GM19351 (cell line): ENCODE data around the gene CLIC4.
A peak's percentile ranks its signal among the peaks of the same experiment; 100 is the strongest.
"Not testable (repeated sequence)": the region's sequence is repeated elsewhere in the genome, so short reads cannot be mapped to it uniquely, and the experiment has no call there.

Experiments
- ATAC-seq: cut with Tn5 transposase; IDR thresholded peaks from one replicate; pipeline ENCODE4 v1.9.1; 2021; ENCODE audit warnings: mild to moderate bottlenecking, moderate library complexity; ENCODE audit not compliant: unreplicated experiment

Gene CLIC4

DNA sequence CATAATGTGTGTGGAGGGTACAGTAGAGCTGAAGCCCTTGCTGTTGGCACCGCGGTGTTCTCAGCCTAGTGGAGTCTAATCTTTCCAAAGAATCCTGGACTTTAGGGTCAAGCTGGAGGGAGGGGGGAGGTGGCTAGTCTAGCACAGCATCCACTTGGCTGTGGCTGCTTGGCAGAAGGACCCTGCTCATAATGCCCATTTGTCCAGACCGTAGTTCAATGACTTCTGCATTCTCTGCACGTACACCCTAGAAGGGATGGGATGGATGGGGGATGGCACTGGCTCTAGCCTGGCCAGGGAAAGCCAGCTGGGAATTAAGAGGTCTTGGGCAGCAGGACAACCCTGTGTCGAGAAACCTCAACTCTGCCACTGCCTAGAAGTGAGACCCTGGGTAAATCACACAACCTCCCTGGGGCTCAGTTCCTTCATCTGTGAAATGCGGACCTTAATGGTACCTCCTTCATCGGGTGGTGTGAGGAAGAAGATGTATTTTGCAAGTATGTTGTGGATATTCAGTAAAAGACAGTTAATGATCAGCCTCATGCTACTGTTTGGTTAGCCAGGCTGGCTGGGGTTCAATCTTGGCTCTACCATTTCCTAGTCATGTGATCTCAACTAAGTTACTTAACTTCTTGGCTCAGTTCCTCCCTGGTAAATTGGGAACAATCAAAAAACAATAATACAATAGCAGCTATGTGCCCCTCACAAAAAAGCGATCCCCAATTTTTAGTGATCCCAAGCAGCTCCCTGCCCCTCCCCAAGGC, 27.2 kb upstream of the CLIC4 start:
- ATAC-seq: no peak

- no peak for ATAC-seq
These were observed 25.1 kb upstream of the CLIC4 start for GRCh38 chr1:24720152-24720551.

- ATAC-seq: no peak
These were observed 23.7 kb upstream of the CLIC4 start for GRCh38 chr1:24721533-24721932.

- ATAC-seq: not testable (repeated sequence)
These were observed 22.9 kb upstream of the CLIC4 start for GRCh38 chr1:24722073-24723035.

DNA sequence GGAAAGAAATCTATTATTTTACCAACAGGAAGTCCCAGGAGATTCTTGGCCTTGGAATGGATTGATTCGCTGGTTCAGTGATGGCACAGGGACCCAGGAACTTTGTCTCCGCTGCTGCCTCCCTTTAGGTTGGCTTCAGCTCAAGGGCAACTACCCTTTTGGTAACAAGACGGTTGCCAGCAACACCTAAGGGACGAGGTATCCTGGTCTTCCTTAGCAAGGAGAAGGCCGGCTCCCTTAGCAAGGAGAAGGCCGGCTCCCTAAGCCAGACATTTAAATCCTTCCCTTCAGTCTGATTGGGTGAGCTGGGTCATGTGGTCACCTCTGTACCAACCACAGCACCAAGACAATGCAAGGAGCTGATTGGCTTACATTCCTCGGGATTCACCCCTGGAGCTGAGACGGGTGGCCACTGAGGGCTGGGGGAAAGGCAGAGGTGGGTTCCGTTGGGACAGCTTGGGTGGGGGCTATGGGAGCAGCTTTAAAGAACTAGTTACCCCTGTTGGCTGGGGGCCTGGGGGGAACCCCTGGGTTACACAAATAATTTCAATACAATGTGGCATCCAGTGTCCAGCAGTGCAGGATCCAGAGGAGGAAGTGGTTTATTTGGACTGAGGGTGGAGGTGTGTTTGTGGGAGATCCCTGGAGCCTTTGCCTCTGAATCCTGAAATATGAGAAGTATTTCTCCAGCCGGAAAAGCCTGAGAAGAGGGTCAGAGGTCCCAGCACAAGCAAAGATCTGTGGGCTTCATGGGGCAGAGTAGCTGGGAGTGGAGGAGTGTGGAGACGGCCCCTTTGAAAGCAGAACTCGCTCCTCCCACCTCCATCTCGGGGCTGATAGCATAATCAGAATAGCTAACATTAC, 20.7 kb upstream of the CLIC4 start:
- ATAC-seq: no peak

GRCh38 chr1:24725209-24725651, 20.0 kb upstream of the CLIC4 start:
- no peak for ATAC-seq

DNA sequence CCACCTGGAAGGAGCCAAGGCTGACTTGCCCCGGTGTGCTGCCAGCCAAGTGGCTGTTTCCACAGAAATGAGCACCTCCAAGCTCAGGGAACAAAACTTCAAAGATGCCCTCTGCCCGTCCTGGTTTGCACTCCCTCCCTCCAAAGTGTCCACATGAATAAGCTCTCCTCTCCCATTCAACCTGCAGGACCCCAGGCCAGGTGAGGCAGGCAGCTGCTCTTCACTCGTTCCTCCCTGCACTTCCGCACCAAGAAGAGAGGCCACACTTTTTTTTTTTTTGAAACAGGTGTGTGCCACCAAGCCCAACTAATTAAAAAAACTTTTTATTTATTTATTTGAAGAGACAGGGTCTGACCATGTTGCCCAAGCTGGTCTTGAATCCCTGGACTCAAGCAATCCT, 18.5 kb upstream of the CLIC4 start:
- no peak for ATAC-seq

GRCh38 chr1:24727501-24728216, 17.6 kb upstream of the CLIC4 start:
- peak; percentile 54 for ATAC-seq

DNA sequence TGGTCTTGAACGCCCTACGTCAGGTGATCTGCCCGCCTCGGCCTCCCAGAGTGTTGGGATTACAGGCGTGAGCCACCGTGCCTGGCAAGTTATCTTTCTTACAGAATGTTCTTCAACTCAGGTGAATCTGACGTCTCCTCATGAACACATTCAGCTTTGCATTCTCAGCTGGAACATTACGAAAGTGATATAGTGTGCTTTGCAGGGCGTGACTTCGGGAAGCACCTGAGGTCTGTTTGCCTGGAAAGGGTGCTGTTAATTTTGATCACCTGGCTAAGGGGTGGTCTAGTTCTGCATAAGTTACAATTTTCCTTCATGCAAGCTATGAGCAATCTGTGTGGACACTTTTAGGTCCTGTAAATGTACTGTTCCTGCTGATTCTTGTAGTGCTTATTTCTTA, 16.3 kb upstream of the CLIC4 start:
- no peak for ATAC-seq

GRCh38 chr1:24732186-24732885, 12.9 kb upstream of the CLIC4 start:
- ATAC-seq: no peak

GRCh38 chr1:24733342-24733741, 11.9 kb upstream of the CLIC4 start:
- peak; percentile 70 for ATAC-seq

DNA sequence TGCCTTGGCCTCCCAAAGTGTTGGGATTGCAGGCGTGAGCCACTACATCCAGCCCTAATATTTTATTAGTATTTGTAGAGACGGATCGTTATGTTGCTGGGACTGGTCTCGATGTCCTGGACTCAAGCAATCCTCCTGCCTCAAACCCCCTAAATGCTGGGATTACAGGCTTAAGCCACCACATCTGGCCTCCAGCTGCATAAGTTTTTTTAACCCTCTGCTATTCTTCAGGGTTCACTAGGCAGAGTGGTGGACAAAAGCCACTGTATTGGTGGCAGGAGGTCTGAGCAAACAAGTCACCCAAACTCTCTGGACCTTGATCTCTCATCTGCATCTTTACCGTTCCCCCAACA, 10.1 kb upstream of the CLIC4 start:
- no peak for ATAC-seq

DNA sequence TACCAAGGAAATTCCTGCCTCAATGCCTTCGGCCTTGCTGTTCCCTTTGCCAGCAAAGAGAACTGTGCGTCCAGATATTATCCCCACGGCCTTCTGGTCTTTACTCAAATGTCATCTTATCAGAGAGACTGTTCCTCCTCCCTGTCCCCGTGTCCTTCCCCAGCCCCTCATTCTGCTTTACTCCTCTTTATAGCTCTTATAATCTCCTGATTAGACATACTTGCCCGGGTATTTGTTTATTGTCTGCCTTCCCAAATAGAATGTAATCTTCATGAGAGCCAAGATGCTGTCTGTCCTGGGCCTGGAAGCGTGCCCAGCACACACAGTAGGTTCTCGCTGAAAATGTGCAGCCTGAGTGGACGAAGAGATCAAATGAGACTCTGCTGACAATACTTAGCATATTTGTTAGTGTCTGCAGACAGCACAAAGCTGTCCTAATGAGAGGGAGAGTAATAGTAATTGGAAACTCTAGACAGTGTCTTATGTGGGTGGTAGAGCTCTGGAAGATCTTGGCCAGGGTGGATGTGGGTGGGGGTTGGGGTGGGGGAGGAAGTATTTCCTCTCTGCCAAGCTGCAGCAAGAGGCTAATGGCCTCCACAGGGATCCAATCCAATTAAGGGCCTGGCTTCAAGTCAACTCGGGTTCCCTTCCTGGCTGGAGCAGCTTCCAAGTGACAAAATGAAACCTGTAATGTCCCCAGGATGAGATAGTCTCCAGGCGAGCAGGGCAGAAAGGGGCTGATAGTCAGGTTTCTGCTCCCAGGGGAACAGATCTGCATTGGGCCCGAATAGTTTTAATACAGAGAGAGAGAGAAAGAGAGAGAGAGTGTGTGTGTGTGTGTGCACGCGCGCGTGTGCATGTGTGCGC, 9.5 kb upstream of the CLIC4 start:
- ATAC-seq: no peak

- ATAC-seq: no peak
These were observed 7.7 kb upstream of the CLIC4 start for GRCh38 chr1:24737368-24738117.

- ATAC-seq: no peak
These were observed 6.0 kb upstream of the CLIC4 start for GRCh38 chr1:24739241-24739640.

DNA sequence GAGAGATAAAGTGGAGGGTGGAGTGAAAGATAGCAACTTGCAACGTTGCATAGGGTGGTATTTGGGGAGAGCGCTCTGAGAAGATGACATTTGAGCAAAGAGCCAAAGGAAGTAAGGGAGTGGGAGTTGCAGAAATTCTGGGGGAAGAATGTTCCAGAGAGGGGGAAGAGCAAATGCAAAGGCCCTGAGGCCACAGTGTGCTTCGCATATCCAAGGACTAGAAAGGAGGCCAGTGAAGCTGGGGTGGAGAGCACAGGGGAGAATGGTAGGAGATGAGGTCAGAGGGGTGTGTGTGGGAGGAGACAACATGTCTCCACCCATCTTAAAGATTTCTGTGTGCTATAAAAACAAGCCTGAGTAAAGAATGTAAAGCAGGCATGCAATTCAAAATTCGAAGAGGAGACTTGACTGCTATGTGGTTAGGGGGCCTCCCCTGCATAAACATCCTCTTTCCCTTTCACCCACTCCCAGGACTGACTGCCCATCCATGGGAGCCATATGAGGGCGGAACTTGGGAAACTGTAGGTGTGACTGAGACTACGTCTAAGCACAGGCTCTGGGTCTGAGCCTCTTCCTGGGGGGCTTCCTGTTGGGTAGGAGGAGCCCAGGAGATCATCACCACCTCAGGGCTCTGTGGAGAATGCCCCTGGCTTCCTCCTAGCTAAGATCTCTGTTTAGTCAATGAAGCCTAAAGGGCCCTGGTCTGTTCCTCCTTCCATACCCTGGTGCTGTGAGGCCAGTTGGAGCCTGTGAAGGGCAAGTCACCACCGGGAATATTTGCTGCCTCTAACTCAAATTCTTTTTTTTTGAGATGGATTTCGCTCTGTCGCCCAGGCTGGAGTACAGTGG, 2.9 kb upstream of the CLIC4 start:
- no peak for ATAC-seq
